ENCODE results near the gene ABR. TPM values are rescaled to one million over a fixed set of nuclear protein-coding genes. Genes with fewer than 3 reads are reported as not detected.

The ABR gene
- total RNA-seq, 4 donors from 2014 or later, result 286 to 1,099 (median 522) TPM

DNA sequence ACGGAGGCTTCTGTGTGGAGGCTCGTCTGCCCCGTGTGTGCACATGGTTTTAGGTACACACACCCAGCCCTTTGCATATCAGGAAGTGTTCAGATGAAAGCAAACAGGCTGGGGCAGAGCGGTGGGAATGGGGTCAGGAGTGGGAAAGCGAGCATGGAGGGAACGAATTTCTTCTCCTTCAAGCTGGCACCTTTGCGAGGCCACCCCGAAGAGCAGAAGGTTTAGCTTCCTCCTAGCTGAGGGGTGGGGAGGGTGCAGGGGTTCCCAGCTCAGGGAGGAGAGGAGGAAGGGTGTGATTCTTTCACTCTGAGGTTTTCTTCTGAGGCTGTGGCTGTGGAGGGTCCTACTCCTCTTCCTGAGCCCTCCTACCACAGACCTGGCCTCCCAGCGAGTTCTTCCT, 83.6 kb downstream of the ABR start:
- H3K27ac ChIP-seq, result peak overlapping the region; percentile 66 to 68 (median 66)
- peaks cover 0 to 29% (median 20%) of the 10 kb centered on the region in 4 donors for H3K4me1 ChIP-seq
- H3K36me3 ChIP-seq, result peaks cover 0 to 8% (median 4%) of the 10 kb centered on the region in 4 donors
- no peak overlapping the region for H3K4me3 ChIP-seq
- TF ChIP-seq EP300 (IDR thresholded peaks at IDR 0.05; ENCODE audit: low read depth) (no peak), POLR2A (IDR thresholded peaks at IDR 0.05) (no peak)
- H3K27me3 ChIP-seq, result no peaks in the 10 kb centered on the region
- WGBS, 2 donors (ENCODE audit: low coverage in 1 of 2), result 43% methylated on average over 4 to 9 of the region's 9 CpGs
- no peaks in the 10 kb centered on the region for H3K9me3 ChIP-seq
- no peak for DNase-seq
- in situ Hi-C loops (cut with MboI; ENCODE audit: low pct_ligation_motif_present in 1 of 4, low pct_unique_long_range_greater_than_20kb in 1 of 4, low sequenced_read_pairs in 3 of 4), result no loop called here
- intact Hi-C loops (cut with DNase I; ENCODE audit: low total_unique reads), result no loop called here

DNA sequence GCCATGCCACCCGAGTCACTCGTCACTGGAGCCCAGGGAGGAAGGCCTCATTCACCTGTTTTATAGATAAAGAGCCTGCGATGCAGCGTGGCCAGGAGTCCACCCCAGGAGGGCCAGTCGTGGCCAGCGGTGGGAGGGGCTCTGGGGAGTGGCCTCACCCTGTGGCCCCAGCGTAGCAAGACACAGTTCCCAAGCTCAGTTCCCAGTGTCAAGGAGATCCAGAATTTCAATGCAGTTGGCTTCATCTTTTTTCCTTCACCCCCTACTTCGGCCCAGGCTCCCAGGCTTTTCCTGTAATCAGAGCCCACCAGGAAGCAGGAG, 84.0 kb downstream of the ABR start:
- no peak overlapping the region for H3K4me3 ChIP-seq
- DNase-seq, result no peak
- intact Hi-C loops (cut with DNase I; ENCODE audit: low total_unique reads), result no loop called here
- in situ Hi-C loops (cut with MboI; ENCODE audit: low pct_ligation_motif_present in 1 of 4, low pct_unique_long_range_greater_than_20kb in 1 of 4, low sequenced_read_pairs in 3 of 4), result no loop called here
- WGBS, 2 donors (ENCODE audit: low coverage in 1 of 2), result 70% methylated on average over 8 of the region's 8 CpGs; no CpG with 5 or more reads in 1 of the 2 donors
- H3K4me1 ChIP-seq, result peaks cover 0 to 29% (median 20%) of the 10 kb centered on the region in 4 donors
- H3K27ac ChIP-seq, result peak overlapping the region; percentile 66 to 68 (median 66)
- H3K27me3 ChIP-seq, result no peaks in the 10 kb centered on the region
- H3K36me3 ChIP-seq, result peaks cover 0 to 12% (median 5%) of the 10 kb centered on the region in 4 donors
- TF ChIP-seq EP300 (IDR thresholded peaks at IDR 0.05; ENCODE audit: low read depth), result no peak
- no peak for TF ChIP-seq POLR2A (IDR thresholded peaks at IDR 0.05)
- TF ChIP-seq, protein P1, sequence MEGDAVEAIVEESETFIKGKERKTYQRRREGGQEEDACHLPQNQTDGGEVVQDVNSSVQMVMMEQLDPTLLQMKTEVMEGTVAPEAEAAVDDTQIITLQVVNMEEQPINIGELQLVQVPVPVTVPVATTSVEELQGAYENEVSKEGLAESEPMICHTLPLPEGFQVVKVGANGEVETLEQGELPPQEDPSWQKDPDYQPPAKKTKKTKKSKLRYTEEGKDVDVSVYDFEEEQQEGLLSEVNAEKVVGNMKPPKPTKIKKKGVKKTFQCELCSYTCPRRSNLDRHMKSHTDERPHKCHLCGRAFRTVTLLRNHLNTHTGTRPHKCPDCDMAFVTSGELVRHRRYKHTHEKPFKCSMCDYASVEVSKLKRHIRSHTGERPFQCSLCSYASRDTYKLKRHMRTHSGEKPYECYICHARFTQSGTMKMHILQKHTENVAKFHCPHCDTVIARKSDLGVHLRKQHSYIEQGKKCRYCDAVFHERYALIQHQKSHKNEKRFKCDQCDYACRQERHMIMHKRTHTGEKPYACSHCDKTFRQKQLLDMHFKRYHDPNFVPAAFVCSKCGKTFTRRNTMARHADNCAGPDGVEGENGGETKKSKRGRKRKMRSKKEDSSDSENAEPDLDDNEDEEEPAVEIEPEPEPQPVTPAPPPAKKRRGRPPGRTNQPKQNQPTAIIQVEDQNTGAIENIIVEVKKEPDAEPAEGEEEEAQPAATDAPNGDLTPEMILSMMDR (IDR thresholded peaks at IDR 0.05), result no peak
- no peak for TF ChIP-seq POLR2AphosphoS5 (IDR thresholded peaks at IDR 0.05)
- no peaks in the 10 kb centered on the region for H3K9me3 ChIP-seq

DNA sequence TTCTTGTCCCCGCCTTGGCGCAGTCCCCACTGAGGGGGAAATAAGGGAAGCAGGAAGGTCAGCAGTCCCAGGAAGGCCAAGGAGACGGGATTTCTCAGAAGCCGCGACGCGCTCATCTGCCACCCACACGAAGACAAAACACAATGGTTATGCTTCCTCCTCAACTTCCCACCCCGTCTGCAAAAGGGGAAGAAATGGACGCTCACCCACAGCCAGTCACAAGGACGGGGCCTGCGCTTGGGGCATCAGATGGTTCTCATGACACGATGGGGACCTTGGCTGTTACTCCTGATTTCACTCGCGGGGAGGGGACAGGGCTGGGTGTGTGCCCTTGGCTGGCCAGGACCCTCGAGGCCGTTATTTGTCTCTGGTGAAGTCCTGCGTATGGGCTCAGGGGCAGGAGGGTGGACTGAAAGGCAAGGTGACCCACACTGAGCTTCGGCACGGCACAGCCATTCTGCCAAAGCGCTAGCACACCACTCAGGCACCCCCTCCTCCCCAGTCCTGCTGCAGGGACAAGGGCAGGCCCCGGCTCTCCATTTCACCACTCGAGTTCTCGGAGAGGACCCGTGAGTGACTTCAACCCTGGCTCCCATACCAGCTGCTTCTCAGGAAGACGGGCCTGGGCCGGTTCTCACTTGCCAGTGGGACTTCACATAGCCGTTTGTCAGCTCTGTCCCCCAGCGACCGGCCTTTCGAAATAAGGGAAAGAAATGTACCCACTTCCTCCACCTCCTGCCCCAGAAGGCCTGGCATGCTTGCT, 84.5 kb downstream of the ABR start:
- in situ Hi-C loops (cut with MboI; ENCODE audit: low pct_ligation_motif_present in 1 of 4, low pct_unique_long_range_greater_than_20kb in 1 of 4, low sequenced_read_pairs in 3 of 4) (no loop called here), intact Hi-C loops (cut with DNase I; ENCODE audit: low total_unique reads) (no loop called here)
- WGBS, 2 donors (ENCODE audit: low coverage in 1 of 2), result 78% methylated on average over 31 of the region's 31 CpGs; no CpG with 5 or more reads in 1 of the 2 donors
- Histone ChIP-seq H3K27me3 (no peaks in the 10 kb centered on the region), H3K27ac (peak overlapping the region in 3 of 4 donors; percentile 66 to 68 (median 67)), H3K4me3 (no peak overlapping the region), H3K36me3 (peaks cover 0 to 18% (median 8%) of the 10 kb centered on the region in 4 donors), H3K4me1 (peaks cover 0 to 32% (median 20%) of the 10 kb centered on the region in 4 donors), H3K9me3 (no peaks in the 10 kb centered on the region)
- DNase-seq, result no peak
- TF ChIP-seq POLR2AphosphoS5 (IDR thresholded peaks at IDR 0.05) (no peak), POLR2A (IDR thresholded peaks at IDR 0.05) (no peak), EP300 (IDR thresholded peaks at IDR 0.05; ENCODE audit: low read depth) (no peak)
- TF ChIP-seq, protein P1 (IDR thresholded peaks at IDR 0.05), result no peak

DNA sequence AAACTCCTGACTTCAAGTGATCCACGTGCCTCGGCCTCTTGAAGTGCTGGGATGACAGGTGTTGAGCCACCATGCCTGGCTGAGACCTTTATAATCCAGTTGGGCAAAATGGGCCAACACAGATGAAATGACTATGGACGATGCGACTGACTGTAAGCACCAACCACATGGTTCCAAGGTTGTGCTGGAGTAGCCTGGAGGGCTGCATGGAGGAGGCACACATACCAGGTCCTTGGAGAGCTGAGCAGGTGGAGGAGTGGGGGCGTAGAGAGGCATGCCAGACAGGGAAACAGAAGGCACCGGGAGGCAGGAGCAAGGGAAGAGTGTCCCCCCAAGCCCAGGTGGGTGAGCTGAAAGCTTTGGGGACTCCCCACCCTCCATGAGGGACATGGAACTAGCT, 85.2 kb downstream of the ABR start:
- intact Hi-C loops (cut with DNase I; ENCODE audit: low total_unique reads), result no loop called here
- H3K36me3 ChIP-seq, result peaks cover 0 to 22% (median 11%) of the 10 kb centered on the region in 4 donors
- H3K4me3 ChIP-seq, result no peak overlapping the region
- H3K27ac ChIP-seq, result peak overlapping the region in 1 of 4 donors; percentile 68
- 93% methylated on average over 6 of the region's 6 CpGs; no CpG with 5 or more reads in 1 of the 2 donors for WGBS, 2 donors (ENCODE audit: low coverage in 1 of 2)
- peaks cover 0 to 33% (median 20%) of the 10 kb centered on the region in 4 donors for H3K4me1 ChIP-seq
- no peaks in the 10 kb centered on the region for H3K9me3 ChIP-seq
- no peak for DNase-seq
- H3K27me3 ChIP-seq, result no peaks in the 10 kb centered on the region
- in situ Hi-C loops (cut with MboI; ENCODE audit: low pct_ligation_motif_present in 1 of 4, low pct_unique_long_range_greater_than_20kb in 1 of 4, low sequenced_read_pairs in 3 of 4), result no loop called here
- no peak for TF ChIP-seq POLR2A (IDR thresholded peaks at IDR 0.05)

DNA sequence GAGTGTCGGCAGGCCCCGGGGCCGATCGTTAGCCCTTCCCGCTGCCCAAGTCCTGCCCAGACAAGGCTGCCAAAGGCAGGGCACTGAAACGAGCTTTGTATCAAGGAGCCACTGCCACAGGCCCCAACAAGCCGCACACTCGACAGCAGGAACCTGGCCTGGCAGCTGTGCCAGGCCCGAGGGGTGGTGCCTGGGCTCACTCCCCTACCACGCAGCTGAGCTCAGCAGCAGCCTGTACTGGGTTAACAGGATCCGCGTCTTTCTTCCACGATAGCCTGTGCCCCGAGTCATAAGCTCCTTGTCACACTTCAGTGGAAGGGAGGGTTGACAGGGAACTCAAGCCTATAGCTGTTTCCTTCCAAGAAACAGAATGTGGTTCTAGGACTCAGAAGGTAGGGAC, 87.9 kb downstream of the ABR start:
- Histone ChIP-seq H3K27ac (no peak overlapping the region), H3K9me3 (no peaks in the 10 kb centered on the region), H3K4me3 (no peak overlapping the region), H3K27me3 (no peaks in the 10 kb centered on the region), H3K4me1 (peaks cover 12 to 43% (median 32%) of the 10 kb centered on the region in 4 donors), H3K36me3 (peaks cover 0 to 27% (median 11%) of the 10 kb centered on the region in 4 donors)
- TF ChIP-seq, protein P1 (IDR thresholded peaks at IDR 0.05), result no peak
- TF ChIP-seq POLR2A (IDR thresholded peaks at IDR 0.05) (no peak), EP300 (IDR thresholded peaks at IDR 0.05; ENCODE audit: low read depth) (no peak), POLR2AphosphoS5 (IDR thresholded peaks at IDR 0.05) (no peak)
- in situ Hi-C loops (cut with MboI; ENCODE audit: low pct_ligation_motif_present in 1 of 4, low pct_unique_long_range_greater_than_20kb in 1 of 4, low sequenced_read_pairs in 3 of 4), result no loop called here
- 83% methylated on average over 14 of the region's 14 CpGs; no CpG with 5 or more reads in 1 of the 2 donors for whole genome bisulfite sequencing, 2 donors (ENCODE audit: low coverage in 1 of 2)
- no peak for DNase-seq
- intact Hi-C loops (cut with DNase I; ENCODE audit: low total_unique reads), result no loop called here

Data from transverse colon (tissue), 4 donors.